K562 (cell line): ENCODE results near the gene ERICH2. TPM values are rescaled to one million over a fixed set of nuclear protein-coding genes. Genes with fewer than 3 reads are reported as not detected.

Source experiments
- BCOR ChIP-seq: fragments of 450-650 bp; IDR thresholded peaks from 2 replicates; pipeline ENCODE4 v1.6.1; 2016
- BRCA1 ChIP-seq, 2 experiments: fragments of 450-650 bp in 1 of 2; sonication (generic) in 1 of 2; formaldehyde crosslinking in 1 of 2; IDR thresholded peaks; 2 replicates each; pipeline versions ENCODE4 v1.5.0 to v1.6.1; 2017 to 2020; ENCODE audit warnings: mild to moderate bottlenecking in 1 of 2, missing genetic modification reagents in 1 of 2
- ETV6 ChIP-seq, 3 experiments: fragments of 150-350 bp in 1 of 3; sonication (generic) in 1 of 3; formaldehyde crosslinking in 1 of 3; IDR thresholded peaks; 2 replicates each; pipeline versions ENCODE4 v1.6.1 to v1.8.0; 2014 to 2022; ENCODE audit warnings: borderline replicate concordance in 2 of 3, low read depth in 2 of 3, antibody characterized with exemption in 1 of 3, low read length in 1 of 3, mild to moderate bottlenecking in 1 of 3, missing genetic modification reagents in 1 of 3
- FOXA1 ChIP-seq: fragments of 450-650 bp; IDR thresholded peaks from 2 replicates; pipeline ENCODE4 v1.6.1; 2016; ENCODE audit warnings: mild to moderate bottlenecking, borderline replicate concordance
- HDAC3 ChIP-seq: fragments of 450-650 bp; IDR thresholded peaks from 2 replicates; pipeline ENCODE4 v1.6.1; 2018; ENCODE audit warnings: borderline replicate concordance, mild to moderate bottlenecking, moderate library complexity; ENCODE audit not compliant: partially characterized antibody
- HSF4 ChIP-seq: fragments of 250-450 bp; sonication (Bioruptor Pico); IDR thresholded peaks from 2 replicates; pipeline ENCODE4 v2.1.2; 2022; ENCODE audit warnings: mild to moderate bottlenecking, moderate library complexity, borderline replicate concordance
- NEUROD1 ChIP-seq: fragments of 150-350 bp; IDR thresholded peaks from 2 replicates; pipeline ENCODE4 v1.6.1; 2014; ENCODE audit warnings: borderline replicate concordance, low read length, low read depth; ENCODE audit not compliant: partially characterized antibody
- PPARD ChIP-seq: fragments of 250-450 bp; sonication (Bioruptor Pico); IDR thresholded peaks from 2 replicates; pipeline ENCODE4 v1.8.0; 2022; ENCODE audit warnings: inconsistent platforms, mild to moderate bottlenecking, moderate library complexity
- RAD21 ChIP-seq, 2 experiments: fragments of 250-450 bp in 1 of 2; fragments of 450-650 bp in 1 of 2; sonication (Bioruptor Pico) in 1 of 2; formaldehyde crosslinking in 1 of 2; IDR thresholded peaks in 1 of 2; conservative IDR thresholded peaks in 1 of 2; 2 replicates each; pipeline versions ENCODE4 v1.4.0 to v1.8.0; 2020 to 2022; ENCODE audit warnings: mild to moderate bottlenecking in 2 of 2, moderate library complexity in 1 of 2
- SMARCE1 ChIP-seq: fragments of 450-650 bp; IDR thresholded peaks from 2 replicates; pipeline ENCODE4 v1.7.1; 2016; ENCODE audit warnings: mild to moderate bottlenecking
- SNRNP70 ChIP-seq: fragments of 200-400 bp; formaldehyde crosslinking; optimal IDR thresholded peaks from 2 replicates; pipeline ENCODE3; 2017; ENCODE audit warnings: low read depth, low read length
- TGIF2 ChIP-seq: sonication (generic); formaldehyde crosslinking; IDR thresholded peaks from 2 replicates; pipeline ENCODE4 v1.8.1; 2022; ENCODE audit warnings: mild to moderate bottlenecking, missing genetic modification reagents, moderate library complexity
- ZBTB17 ChIP-seq: fragments of 450-650 bp; formaldehyde crosslinking; IDR thresholded peaks from 2 replicates; pipeline ENCODE4 v1.4.0; 2020; ENCODE audit warnings: mild to moderate bottlenecking
- ZNF77 ChIP-seq: fragments of 250-450 bp; sonication (Bioruptor Pico); IDR thresholded peaks from 2 replicates; pipeline ENCODE4 v1.5.0; 2020
- polyA plus RNA-seq, 8 experiments: library from polyadenylated mRNA; depleted of rRNA in 4 of 8; stranded (reverse) in 5 of 8; unstranded in 3 of 8; fragments of >200 nt; fragmentation: Nextera tagmentation in 2 of 8; fragmentation: Illumina TruSeq in 1 of 8; extraction: Ambion mirVana in 2 of 8; extraction: Trizol in 1 of 8; gene quantifications; 2 replicates each; pipeline versions ENCODE4 v1.2.1 to v1.2.3, GENCODE V29; 2011 to 2014; ENCODE audit warnings: inconsistent platforms in 1 of 8, missing spikeins in 1 of 8
- total RNA-seq, 7 experiments: library from RNA; depleted of rRNA in 6 of 7; stranded (reverse); fragments of >200 nt in 6 of 7; fragmentation: Illumina TruSeq in 2 of 7; extraction: Trizol in 2 of 7; gene quantifications; 2 replicates each; pipeline versions ENCODE4 v1.2.1 to v1.2.3, GENCODE V29; 2011 to 2021; ENCODE audit warnings: low replicate concordance in 1 of 7
- TF ChIP-seq, protein P1 (sequence below): fragments of 200-600 bp; sonication (generic); IDR thresholded peaks from one replicate; pipeline ENCODE4 v1.6.1; 2012; ENCODE audit warnings: mild to moderate bottlenecking, low read depth, low read length, inconsistent platforms
- TF ChIP-seq, protein P2 (sequence below): fragments of 450-650 bp; formaldehyde crosslinking; IDR thresholded peaks from 2 replicates; pipeline ENCODE4 v1.4.0; 2022; ENCODE audit warnings: mild to moderate bottlenecking, moderate library complexity

ERICH2 gene
- total and polyA plus RNA-seq, 9 of the 15 experiments (the other 6 are each of a cell fraction or from before 2014, with no cell fraction given): 0.85 to 2.4 (median 1.6) TPM

DNA sequence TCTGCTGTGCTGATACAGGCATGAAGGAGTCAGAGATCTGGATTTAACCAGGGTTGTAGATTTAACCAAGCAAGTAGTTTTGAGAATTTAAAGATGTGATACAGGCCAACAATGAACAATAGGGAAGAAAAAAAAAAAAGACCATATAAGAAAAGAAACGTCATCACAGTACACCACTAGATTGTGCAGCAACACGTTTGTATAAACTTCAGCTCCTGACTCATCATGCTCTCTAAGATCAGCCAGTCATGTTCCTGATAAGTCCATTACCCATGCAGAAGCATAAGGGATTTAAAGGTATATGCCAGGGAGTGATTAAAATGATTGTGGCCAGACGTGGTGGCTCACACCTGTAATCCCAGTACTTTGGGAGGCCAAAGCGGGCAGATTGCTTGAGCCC is 22.3 kb upstream of the ERICH2 start (continued):
- no peak for TF ChIP-seq FOXA1
- no peak for TF ChIP-seq BRCA1 (IDR thresholded peaks at IDR 0.05)
- TF ChIP-seq BRCA1 (CRISPR knock-in tag; IDR thresholded peaks at IDR 0.05): no peak
- TF ChIP-seq, protein P1, sequence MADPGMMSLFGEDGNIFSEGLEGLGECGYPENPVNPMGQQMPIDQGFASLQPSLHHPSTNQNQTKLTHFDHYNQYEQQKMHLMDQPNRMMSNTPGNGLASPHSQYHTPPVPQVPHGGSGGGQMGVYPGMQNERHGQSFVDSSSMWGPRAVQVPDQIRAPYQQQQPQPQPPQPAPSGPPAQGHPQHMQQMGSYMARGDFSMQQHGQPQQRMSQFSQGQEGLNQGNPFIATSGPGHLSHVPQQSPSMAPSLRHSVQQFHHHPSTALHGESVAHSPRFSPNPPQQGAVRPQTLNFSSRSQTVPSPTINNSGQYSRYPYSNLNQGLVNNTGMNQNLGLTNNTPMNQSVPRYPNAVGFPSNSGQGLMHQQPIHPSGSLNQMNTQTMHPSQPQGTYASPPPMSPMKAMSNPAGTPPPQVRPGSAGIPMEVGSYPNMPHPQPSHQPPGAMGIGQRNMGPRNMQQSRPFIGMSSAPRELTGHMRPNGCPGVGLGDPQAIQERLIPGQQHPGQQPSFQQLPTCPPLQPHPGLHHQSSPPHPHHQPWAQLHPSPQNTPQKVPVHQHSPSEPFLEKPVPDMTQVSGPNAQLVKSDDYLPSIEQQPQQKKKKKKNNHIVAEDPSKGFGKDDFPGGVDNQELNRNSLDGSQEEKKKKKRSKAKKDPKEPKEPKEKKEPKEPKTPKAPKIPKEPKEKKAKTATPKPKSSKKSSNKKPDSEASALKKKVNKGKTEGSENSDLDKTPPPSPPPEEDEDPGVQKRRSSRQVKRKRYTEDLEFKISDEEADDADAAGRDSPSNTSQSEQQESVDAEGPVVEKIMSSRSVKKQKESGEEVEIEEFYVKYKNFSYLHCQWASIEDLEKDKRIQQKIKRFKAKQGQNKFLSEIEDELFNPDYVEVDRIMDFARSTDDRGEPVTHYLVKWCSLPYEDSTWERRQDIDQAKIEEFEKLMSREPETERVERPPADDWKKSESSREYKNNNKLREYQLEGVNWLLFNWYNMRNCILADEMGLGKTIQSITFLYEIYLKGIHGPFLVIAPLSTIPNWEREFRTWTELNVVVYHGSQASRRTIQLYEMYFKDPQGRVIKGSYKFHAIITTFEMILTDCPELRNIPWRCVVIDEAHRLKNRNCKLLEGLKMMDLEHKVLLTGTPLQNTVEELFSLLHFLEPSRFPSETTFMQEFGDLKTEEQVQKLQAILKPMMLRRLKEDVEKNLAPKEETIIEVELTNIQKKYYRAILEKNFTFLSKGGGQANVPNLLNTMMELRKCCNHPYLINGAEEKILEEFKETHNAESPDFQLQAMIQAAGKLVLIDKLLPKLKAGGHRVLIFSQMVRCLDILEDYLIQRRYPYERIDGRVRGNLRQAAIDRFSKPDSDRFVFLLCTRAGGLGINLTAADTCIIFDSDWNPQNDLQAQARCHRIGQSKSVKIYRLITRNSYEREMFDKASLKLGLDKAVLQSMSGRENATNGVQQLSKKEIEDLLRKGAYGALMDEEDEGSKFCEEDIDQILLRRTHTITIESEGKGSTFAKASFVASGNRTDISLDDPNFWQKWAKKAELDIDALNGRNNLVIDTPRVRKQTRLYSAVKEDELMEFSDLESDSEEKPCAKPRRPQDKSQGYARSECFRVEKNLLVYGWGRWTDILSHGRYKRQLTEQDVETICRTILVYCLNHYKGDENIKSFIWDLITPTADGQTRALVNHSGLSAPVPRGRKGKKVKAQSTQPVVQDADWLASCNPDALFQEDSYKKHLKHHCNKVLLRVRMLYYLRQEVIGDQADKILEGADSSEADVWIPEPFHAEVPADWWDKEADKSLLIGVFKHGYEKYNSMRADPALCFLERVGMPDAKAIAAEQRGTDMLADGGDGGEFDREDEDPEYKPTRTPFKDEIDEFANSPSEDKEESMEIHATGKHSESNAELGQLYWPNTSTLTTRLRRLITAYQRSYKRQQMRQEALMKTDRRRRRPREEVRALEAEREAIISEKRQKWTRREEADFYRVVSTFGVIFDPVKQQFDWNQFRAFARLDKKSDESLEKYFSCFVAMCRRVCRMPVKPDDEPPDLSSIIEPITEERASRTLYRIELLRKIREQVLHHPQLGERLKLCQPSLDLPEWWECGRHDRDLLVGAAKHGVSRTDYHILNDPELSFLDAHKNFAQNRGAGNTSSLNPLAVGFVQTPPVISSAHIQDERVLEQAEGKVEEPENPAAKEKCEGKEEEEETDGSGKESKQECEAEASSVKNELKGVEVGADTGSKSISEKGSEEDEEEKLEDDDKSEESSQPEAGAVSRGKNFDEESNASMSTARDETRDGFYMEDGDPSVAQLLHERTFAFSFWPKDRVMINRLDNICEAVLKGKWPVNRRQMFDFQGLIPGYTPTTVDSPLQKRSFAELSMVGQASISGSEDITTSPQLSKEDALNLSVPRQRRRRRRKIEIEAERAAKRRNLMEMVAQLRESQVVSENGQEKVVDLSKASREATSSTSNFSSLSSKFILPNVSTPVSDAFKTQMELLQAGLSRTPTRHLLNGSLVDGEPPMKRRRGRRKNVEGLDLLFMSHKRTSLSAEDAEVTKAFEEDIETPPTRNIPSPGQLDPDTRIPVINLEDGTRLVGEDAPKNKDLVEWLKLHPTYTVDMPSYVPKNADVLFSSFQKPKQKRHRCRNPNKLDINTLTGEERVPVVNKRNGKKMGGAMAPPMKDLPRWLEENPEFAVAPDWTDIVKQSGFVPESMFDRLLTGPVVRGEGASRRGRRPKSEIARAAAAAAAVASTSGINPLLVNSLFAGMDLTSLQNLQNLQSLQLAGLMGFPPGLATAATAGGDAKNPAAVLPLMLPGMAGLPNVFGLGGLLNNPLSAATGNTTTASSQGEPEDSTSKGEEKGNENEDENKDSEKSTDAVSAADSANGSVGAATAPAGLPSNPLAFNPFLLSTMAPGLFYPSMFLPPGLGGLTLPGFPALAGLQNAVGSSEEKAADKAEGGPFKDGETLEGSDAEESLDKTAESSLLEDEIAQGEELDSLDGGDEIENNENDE: no peak
- no peak for TF ChIP-seq ZNF77 (CRISPR knock-in tag)
- no peak for TF ChIP-seq PPARD (CRISPR knock-in tag)
- no peak for TF ChIP-seq ZBTB17 (CRISPR knock-in tag)
- TF ChIP-seq, protein P2, sequence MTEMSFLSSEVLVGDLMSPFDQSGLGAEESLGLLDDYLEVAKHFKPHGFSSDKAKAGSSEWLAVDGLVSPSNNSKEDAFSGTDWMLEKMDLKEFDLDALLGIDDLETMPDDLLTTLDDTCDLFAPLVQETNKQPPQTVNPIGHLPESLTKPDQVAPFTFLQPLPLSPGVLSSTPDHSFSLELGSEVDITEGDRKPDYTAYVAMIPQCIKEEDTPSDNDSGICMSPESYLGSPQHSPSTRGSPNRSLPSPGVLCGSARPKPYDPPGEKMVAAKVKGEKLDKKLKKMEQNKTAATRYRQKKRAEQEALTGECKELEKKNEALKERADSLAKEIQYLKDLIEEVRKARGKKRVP (CRISPR knock-in tag): no peak
- TF ChIP-seq ETV6 (IDR thresholded peaks at IDR 0.05; ENCODE audit: borderline replicate concordance in 1 of 2, low read depth in 2 of 2, low read length in 1 of 2): no peak
- no peak for TF ChIP-seq ETV6 (CRISPR knock-in tag; IDR thresholded peaks at IDR 0.05; ENCODE audit: borderline replicate concordance)
- TF ChIP-seq HDAC3: no peak
- TF ChIP-seq RAD21 (CRISPR knock-in tag; conservative IDR thresholded peaks at IDR 0.05 in 1 of 2, IDR thresholded peaks at IDR 0.05 in 1 of 2): no peak
- TF ChIP-seq BCOR: 0 out of 2 replicates have a peak, but pooled peaks have one; percentile 16
- no peak for TF ChIP-seq SNRNP70
- no peak for TF ChIP-seq HSF4
- TF ChIP-seq SMARCE1: peak; percentile 85
- TF ChIP-seq TGIF2 (CRISPR knock-in tag): no peak
- TF ChIP-seq NEUROD1: no peak
